ENCODE results near the gene POLR1A. TPM values are rescaled to one million over a fixed set of nuclear protein-coding genes. Genes with fewer than 3 reads are reported as not detected.
A peak's percentile ranks its signal among the peaks of the same experiment; 100 is the strongest.

Gene POLR1A
- total RNA-seq, 1 experiment from 2014 or later: 62.7 TPM

- H2BK120ac ChIP-seq (ENCODE audit: low read depth, low read length, poor library complexity, severe bottlenecking): no peak overlapping the region
- H3K18ac ChIP-seq (ENCODE audit: insufficient read length, low read depth, low read length): no peak overlapping the region
- no peak overlapping the region for H2BK20ac ChIP-seq (ENCODE audit: low read depth, low read length, poor library complexity, severe bottlenecking)
- no peak for DNase-seq
- H3K4me3 Mint-ChIP-seq: no peak overlapping the region
- H4K20me1 ChIP-seq (ENCODE audit: control insufficient read depth, insufficient read depth, insufficient read length): no peaks in the 10 kb centered on the region
- no peak overlapping the region for H2BK15ac ChIP-seq (ENCODE audit: low read depth, low read length)
- H3K23ac ChIP-seq (ENCODE audit: insufficient read length, low read depth, low read length): no peak overlapping the region
- H3K27me3 Mint-ChIP-seq (ENCODE audit: low read depth): no peaks in the 10 kb centered on the region
- no peaks in the 10 kb centered on the region for H3K27me3 ChIP-seq (ENCODE audit: insufficient read depth, low read length)
- no peaks in the 10 kb centered on the region for H3K4me1 ChIP-seq (ENCODE audit: insufficient read depth, low read length)
- H2BK12ac ChIP-seq (ENCODE audit: insufficient read length, low read depth, low read length): no peak overlapping the region
- no peak overlapping the region for H3K14ac ChIP-seq (ENCODE audit: insufficient read depth, low read length)
- H3K23me2 ChIP-seq (ENCODE audit: insufficient read length, low read depth, low read length, poor library complexity, severe bottlenecking): no peaks in the 10 kb centered on the region
- no peak overlapping the region for H3K27ac ChIP-seq (ENCODE audit: insufficient read length, low read depth, low read length)
- peak overlapping the region; percentile 74 for H4K5ac ChIP-seq (ENCODE audit: insufficient read length, low read depth, low read length)
- H2AFZ ChIP-seq (ENCODE audit: low read length): no peak overlapping the region
- H3K9me3 Mint-ChIP-seq: no peaks in the 10 kb centered on the region
- no peak overlapping the region for H3T11ph ChIP-seq (ENCODE audit: low read length)
- no peak overlapping the region for H4K8ac ChIP-seq (replicated peaks; ENCODE audit: insufficient read length, low read depth, low read length)
- no peak overlapping the region for H2BK5ac ChIP-seq (ENCODE audit: insufficient read length, low read length)
- H3K4me1 Mint-ChIP-seq: no peaks in the 10 kb centered on the region
- TF ChIP-seq CTCF (conservative IDR thresholded peaks at IDR 0.05): no peak
- no peaks in the 10 kb centered on the region for H3K79me1 ChIP-seq (ENCODE audit: insufficient read depth, low read depth, low read length, poor library complexity, severe bottlenecking)
- no peak overlapping the region for H3K4me2 ChIP-seq (ENCODE audit: insufficient read depth, insufficient read length, low read length)
- WGBS (ENCODE audit: extremely low coverage, insufficient read length, low lambda C conversion rate): no CpG with 5 or more reads among the region's 5 CpGs
- H2AK5ac ChIP-seq (ENCODE audit: insufficient read length, low read length): no peak overlapping the region
- H4K91ac ChIP-seq (ENCODE audit: insufficient read length, low read depth, low read length): no peak overlapping the region
- no peak overlapping the region for H3K9ac ChIP-seq (ENCODE audit: extremely low read depth, insufficient read length, low read length)
- peaks cover 48 to 98% (median 79%) of the 10 kb centered on the region in 3 experiments; a peak in 6 of 7 replicates for H3K36me3 Mint-ChIP-seq (ENCODE audit: insufficient read depth in 1 of 3, low read depth in 3 of 3)
- H3K4ac ChIP-seq (ENCODE audit: low read depth, low read length): no peak overlapping the region
- no peaks in the 10 kb centered on the region for H3K79me2 ChIP-seq (ENCODE audit: insufficient read depth, low read length)
- H3K27ac Mint-ChIP-seq: no peak overlapping the region
- H3K56ac ChIP-seq (ENCODE audit: insufficient read length, low read depth, low read length): no peak overlapping the region
- no peaks in the 10 kb centered on the region for H3K9me3 ChIP-seq (ENCODE audit: control insufficient read depth, low read depth, low read length)
Observed at GRCh38 chr2:86123328-86123925, 17.7 kb upstream of the POLR1A start.
